DND-41 (cell line): ENCODE data around the gene NOP16.

Source experiments
- ATAC-seq: fragments of 200-7000 bp; cut with Tn5 transposase; 3 replicates; pipeline ENCODE4 v1.9.1; 2021; ENCODE audit warnings: low read depth; ENCODE audit not compliant: insufficient read depth
- DNase-seq: peaks from one replicate; pipeline ENCODE4 v3.0.0-alpha.2; 2020
- H2AFZ ChIP-seq: 2 replicates; pipeline ENCODE4 v1.6.0; 2012; ENCODE audit warnings: low read depth, low read length
- H3K27ac ChIP-seq: 2 replicates; pipeline ENCODE4 v1.5.1; 2012; ENCODE audit warnings: low read length, inconsistent platforms
- H3K27me3 ChIP-seq: fragments of 200-600 bp; sonication (generic); 2 replicates; pipeline ENCODE4 v1.6.0; 2012; ENCODE audit warnings: low read length, mild to moderate bottlenecking, inconsistent platforms; ENCODE audit not compliant: insufficient read depth, poor library complexity
- H3K36me3 ChIP-seq: 2 replicates; pipeline ENCODE4 v1.5.1; 2012; ENCODE audit warnings: low read length, inconsistent platforms; ENCODE audit not compliant: insufficient read depth
- H3K4me1 ChIP-seq: 2 replicates; pipeline ENCODE4 v1.5.1; 2012; ENCODE audit warnings: mild to moderate bottlenecking, low read length; ENCODE audit not compliant: insufficient read depth
- H3K4me2 ChIP-seq: 2 replicates; pipeline ENCODE4 v1.6.0; 2012; ENCODE audit warnings: mild to moderate bottlenecking, moderate library complexity, low read length, inconsistent platforms; ENCODE audit not compliant: insufficient read depth
- H3K4me3 ChIP-seq, 2 experiments: fragments of 200-600 bp in 1 of 2; shearing (Covaris generic) in 1 of 2; 2 replicates each; pipeline ENCODE4 v1.5.1; 2012 to 2016; ENCODE audit warnings: inconsistent platforms in 2 of 2, low read length in 2 of 2, mild to moderate bottlenecking in 2 of 2, low read depth in 1 of 2, moderate library complexity in 1 of 2
- H3K79me2 ChIP-seq: 2 replicates; pipeline ENCODE4 v1.6.0; 2012; ENCODE audit warnings: low read length, inconsistent platforms; ENCODE audit not compliant: insufficient read depth
- H3K9ac ChIP-seq: 2 replicates; pipeline ENCODE4 v1.6.0; 2012; ENCODE audit warnings: low read depth, mild to moderate bottlenecking, inconsistent platforms, low read length, moderate library complexity
- H3K9me3 ChIP-seq: 2 replicates; pipeline ENCODE4 v1.5.1; 2012; ENCODE audit warnings: low read length, moderate library complexity, mild to moderate bottlenecking, inconsistent platforms; ENCODE audit not compliant: insufficient read depth, severe bottlenecking
- H4K20me1 ChIP-seq: 2 replicates; pipeline ENCODE4 v1.6.0; 2012; ENCODE audit warnings: low read length; ENCODE audit not compliant: insufficient read depth
- EZH2 ChIP-seq: IDR thresholded peaks from 3 replicates; pipeline ENCODE4 v1.6.1; 2012; ENCODE audit warnings: borderline replicate concordance, low read depth, mild to moderate bottlenecking, moderate library complexity, low read length, inconsistent platforms; ENCODE audit not compliant: severe bottlenecking
- TF ChIP-seq, protein P1 (sequence below): IDR thresholded peaks from 2 replicates; pipeline ENCODE4 v1.5.1; 2012; ENCODE audit warnings: borderline replicate concordance, low read length, moderate library complexity, mild to moderate bottlenecking; ENCODE audit not compliant: poor library complexity, severe bottlenecking; ENCODE audit errors: extremely low read depth

NOP16 gene

GRCh38 chr5:176353533-176353932 lies 34.9 kb downstream of the NOP16 start:
- Histone ChIP-seq H3K4me3 (no peak overlapping the region), H3K79me2 (peaks cover 71% of the 10 kb centered on the region), H3K9me3 (no peaks in the 10 kb centered on the region), H3K36me3 (peaks cover 91% of the 10 kb centered on the region), H3K4me1 (no peaks in the 10 kb centered on the region), H3K4me2 (no peak overlapping the region), H3K9ac (no peak overlapping the region), H3K27ac (no peak overlapping the region), H4K20me1 (peaks cover 48% of the 10 kb centered on the region), H3K27me3 (no peaks in the 10 kb centered on the region), H2AFZ (no peak overlapping the region)
- TF ChIP-seq EZH2 = no peak
- TF ChIP-seq, protein P1, sequence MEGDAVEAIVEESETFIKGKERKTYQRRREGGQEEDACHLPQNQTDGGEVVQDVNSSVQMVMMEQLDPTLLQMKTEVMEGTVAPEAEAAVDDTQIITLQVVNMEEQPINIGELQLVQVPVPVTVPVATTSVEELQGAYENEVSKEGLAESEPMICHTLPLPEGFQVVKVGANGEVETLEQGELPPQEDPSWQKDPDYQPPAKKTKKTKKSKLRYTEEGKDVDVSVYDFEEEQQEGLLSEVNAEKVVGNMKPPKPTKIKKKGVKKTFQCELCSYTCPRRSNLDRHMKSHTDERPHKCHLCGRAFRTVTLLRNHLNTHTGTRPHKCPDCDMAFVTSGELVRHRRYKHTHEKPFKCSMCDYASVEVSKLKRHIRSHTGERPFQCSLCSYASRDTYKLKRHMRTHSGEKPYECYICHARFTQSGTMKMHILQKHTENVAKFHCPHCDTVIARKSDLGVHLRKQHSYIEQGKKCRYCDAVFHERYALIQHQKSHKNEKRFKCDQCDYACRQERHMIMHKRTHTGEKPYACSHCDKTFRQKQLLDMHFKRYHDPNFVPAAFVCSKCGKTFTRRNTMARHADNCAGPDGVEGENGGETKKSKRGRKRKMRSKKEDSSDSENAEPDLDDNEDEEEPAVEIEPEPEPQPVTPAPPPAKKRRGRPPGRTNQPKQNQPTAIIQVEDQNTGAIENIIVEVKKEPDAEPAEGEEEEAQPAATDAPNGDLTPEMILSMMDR = no peak
- DNase-seq (no peak), ATAC-seq (no peak)

- Histone ChIP-seq H3K27ac (no peak overlapping the region), H3K4me2 (no peak overlapping the region), H2AFZ (no peak overlapping the region), H3K36me3 (peaks cover 93% of the 10 kb centered on the region), H3K79me2 (peaks cover 60% of the 10 kb centered on the region), H3K9ac (no peak overlapping the region), H4K20me1 (peaks cover 50% of the 10 kb centered on the region), H3K4me3 (no peak overlapping the region), H3K4me1 (no peaks in the 10 kb centered on the region), H3K27me3 (no peaks in the 10 kb centered on the region), H3K9me3 (no peaks in the 10 kb centered on the region)
- ATAC-seq (no peak), DNase-seq (no peak)
- TF ChIP-seq, protein P1 = no peak
- no peak for TF ChIP-seq EZH2
Observed at GRCh38 chr5:176352116-176352878, 36.1 kb downstream of the NOP16 start.

- Histone ChIP-seq H3K79me2 (peaks cover 41% of the 10 kb centered on the region), H3K9ac (no peak overlapping the region), H3K27ac (no peak overlapping the region), H3K9me3 (no peaks in the 10 kb centered on the region), H3K4me2 (no peak overlapping the region), H3K36me3 (peaks cover 93% of the 10 kb centered on the region), H3K4me1 (no peaks in the 10 kb centered on the region), H3K4me3 (no peak overlapping the region), H2AFZ (no peak overlapping the region), H3K27me3 (no peaks in the 10 kb centered on the region), H4K20me1 (peaks cover 38% of the 10 kb centered on the region)
- DNase-seq (no peak), ATAC-seq (no peak)
- TF ChIP-seq EZH2 = no peak
- TF ChIP-seq, protein P1 = no peak
Observed at GRCh38 chr5:176350416-176350815, 38.0 kb downstream of the NOP16 start.
